DMS 273 treated with DMSO at 0.1 percent for 48 hours (cell line): ENCODE measurements around the gene ADCYAP1R1.

ENCODE experiments used
- DNase-seq: peaks from one replicate; lab custom pipeline; 2025; lab: John Stamatoyannopoulos, UW

Gene ADCYAP1R1

GRCh38 chr7:31051598-31052486 lies at the start of gene ADCYAP1R1:
TSS of gene ADCYAP1R1 (plus strand) at chr7:31052308. CDS start at chr7:31063265, 10,957 bp downstream.
- no peak for DNase-seq

- DNase-seq: no peak
These were observed 49.0 kb upstream of the ADCYAP1R1 start for GRCh38 chr7:31003097-31003496.

GRCh38 chr7:31003721-31004120 lies 48.4 kb upstream of the ADCYAP1R1 start:
- no peak for DNase-seq

GRCh38 chr7:31004393-31004792 lies 47.7 kb upstream of the ADCYAP1R1 start:
- DNase-seq: no peak

GRCh38 chr7:31006857-31007256 lies 45.3 kb upstream of the ADCYAP1R1 start:
- no peak for DNase-seq

GRCh38 chr7:31007634-31008033 lies 44.5 kb upstream of the ADCYAP1R1 start:
- DNase-seq: no peak

GRCh38 chr7:31014826-31015225 lies 37.3 kb upstream of the ADCYAP1R1 start:
- DNase-seq: no peak

- no peak for DNase-seq
These were observed 35.0 kb upstream of the ADCYAP1R1 start for GRCh38 chr7:31017032-31017675.

GRCh38 chr7:31017721-31018120 lies 34.4 kb upstream of the ADCYAP1R1 start:
- DNase-seq: no peak

- DNase-seq: no peak
These were observed 32.6 kb upstream of the ADCYAP1R1 start for GRCh38 chr7:31019509-31019908.

- DNase-seq: no peak
These were observed 31.9 kb upstream of the ADCYAP1R1 start for GRCh38 chr7:31020161-31020560.

- no peak for DNase-seq
These were observed 31.5 kb upstream of the ADCYAP1R1 start for GRCh38 chr7:31020652-31021051.

- no peak for DNase-seq
These were observed 30.0 kb upstream of the ADCYAP1R1 start for GRCh38 chr7:31022117-31022516.

GRCh38 chr7:31022726-31023125 lies 29.4 kb upstream of the ADCYAP1R1 start:
- DNase-seq: no peak

GRCh38 chr7:31023877-31024276 lies 28.2 kb upstream of the ADCYAP1R1 start:
- no peak for DNase-seq

GRCh38 chr7:31027161-31027965 lies 24.7 kb upstream of the ADCYAP1R1 start:
- DNase-seq: peak; percentile 76

GRCh38 chr7:31028006-31028405 lies 24.1 kb upstream of the ADCYAP1R1 start:
- no peak for DNase-seq

GRCh38 chr7:31028417-31028992 lies 23.6 kb upstream of the ADCYAP1R1 start:
- peak; percentile 91 for DNase-seq

- peak; percentile 33 for DNase-seq
These were observed 22.7 kb upstream of the ADCYAP1R1 start for GRCh38 chr7:31029251-31030042.

GRCh38 chr7:31033674-31034300 lies 18.3 kb upstream of the ADCYAP1R1 start:
- no peak for DNase-seq

GRCh38 chr7:31036924-31037323 lies 15.2 kb upstream of the ADCYAP1R1 start:
- DNase-seq: no peak
